GM18873 (cell line): ENCODE measurements around the gene ARFGAP2.

Experiments used
- ATAC-seq: cut with Tn5 transposase; IDR thresholded peaks from one replicate; pipeline ENCODE4 v1.9.1; 2021; ENCODE audit warnings: mild to moderate bottlenecking, moderate library complexity, moderate number of reproducible peaks; ENCODE audit not compliant: unreplicated experiment, low FRiP score

Gene ARFGAP2

DNA sequence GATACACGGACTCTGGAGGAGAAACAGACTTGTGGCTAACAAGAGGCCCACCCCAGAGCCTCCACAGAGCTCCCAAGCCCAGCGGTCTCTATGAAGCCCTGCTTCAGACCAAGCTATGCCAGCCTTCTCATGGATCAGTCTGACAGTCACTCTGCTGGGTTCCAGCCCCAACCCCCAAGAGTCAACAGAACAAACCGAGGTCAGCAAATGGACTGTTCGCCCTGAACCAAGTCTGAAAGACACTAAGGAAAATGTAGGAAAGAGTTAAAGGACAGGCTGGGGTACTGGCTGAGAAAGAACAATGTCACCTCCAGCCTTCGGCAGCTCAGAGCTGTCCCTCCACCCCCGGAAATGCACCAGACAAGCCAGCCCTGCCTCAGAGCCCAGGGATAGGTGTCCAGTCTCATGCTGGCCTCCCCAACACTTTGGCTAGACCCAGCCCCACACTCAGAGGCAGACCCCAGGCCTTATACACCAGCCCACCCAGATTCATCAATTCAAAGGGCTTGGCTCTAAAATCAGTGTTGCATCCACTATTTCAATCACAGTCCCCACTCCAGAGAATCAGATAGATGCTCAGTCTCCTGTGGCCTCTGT lies 3.8 kb downstream of the ARFGAP2 start:
- ATAC-seq = no peak

GRCh38 chr11:47171856-47172255 lies 4.8 kb downstream of the ARFGAP2 start:
- no peak for ATAC-seq

DNA sequence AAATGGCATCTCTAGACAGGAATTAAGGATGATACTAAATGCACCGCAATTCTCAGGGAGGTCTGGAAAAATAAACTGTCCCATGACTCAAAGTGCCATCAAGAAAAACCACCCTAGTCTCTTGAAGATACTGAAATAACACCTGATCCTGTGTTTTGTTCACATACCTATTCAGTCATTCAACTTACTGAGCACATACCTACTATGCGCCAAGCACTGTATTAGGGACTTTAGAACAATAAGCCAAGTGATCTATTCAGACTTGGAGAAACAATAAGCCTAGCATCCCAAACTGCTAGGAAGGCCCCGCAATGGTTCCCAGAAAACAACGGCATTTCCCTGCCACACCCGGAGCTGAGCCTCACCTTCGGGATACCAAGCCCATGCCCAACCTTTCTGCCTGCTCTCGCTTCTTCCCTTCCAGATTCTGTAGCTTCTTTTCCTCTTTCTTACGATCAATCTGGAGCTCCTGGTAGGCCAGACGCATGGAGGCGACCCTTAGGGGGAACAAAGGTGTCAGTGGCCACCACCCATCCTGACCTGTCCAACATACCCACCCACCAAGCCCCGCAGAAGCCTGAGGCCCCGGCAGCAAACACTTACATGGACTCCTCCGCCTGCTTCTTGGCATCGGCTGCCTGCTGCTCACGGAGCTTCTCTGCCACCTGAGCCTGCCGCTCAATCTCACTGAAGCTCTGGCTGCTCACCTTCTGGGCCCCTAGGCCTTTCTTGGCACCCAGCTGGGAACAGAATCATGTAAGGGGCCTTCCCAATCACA lies 5.4 kb downstream of the ARFGAP2 start:
- ATAC-seq = no peak

DNA sequence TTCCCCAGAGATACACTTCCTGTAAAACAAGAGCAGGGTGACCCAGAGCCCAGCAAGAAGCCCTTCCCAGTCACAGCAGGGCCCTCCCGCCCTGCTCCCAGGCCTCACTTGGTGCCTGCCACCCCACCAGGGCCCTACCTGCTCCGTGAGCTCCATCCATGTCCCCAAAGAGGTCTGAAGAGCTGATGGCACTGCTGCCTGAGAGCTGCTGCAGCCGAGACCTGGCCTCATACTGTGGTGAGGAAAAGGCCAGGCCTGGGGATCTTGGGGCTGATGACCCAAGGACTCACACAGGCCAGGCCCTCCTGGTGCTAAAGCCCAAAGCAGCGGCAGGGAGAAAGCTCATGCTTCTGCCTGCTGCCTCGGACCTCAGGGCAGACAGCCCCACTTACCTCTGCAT lies 10.3 kb downstream of the ARFGAP2 start:
- no peak for ATAC-seq

- ATAC-seq = no peak
Measured at GRCh38 chr11:47165253-47165840, 11.3 kb downstream of the ARFGAP2 start.

GRCh38 chr11:47164321-47164720 lies 12.4 kb downstream of the ARFGAP2 start:
- no peak for ATAC-seq

- no peak for ATAC-seq
Measured at GRCh38 chr11:47163898-47164297, 12.8 kb downstream of the ARFGAP2 start.

GRCh38 chr11:47163193-47163592 lies 13.5 kb downstream of the ARFGAP2 start:
- no peak for ATAC-seq

- no peak for ATAC-seq
Measured at GRCh38 chr11:47162426-47162825, 14.3 kb downstream of the ARFGAP2 start.

GRCh38 chr11:47161890-47162289 lies 14.8 kb downstream of the ARFGAP2 start:
- ATAC-seq = no peak

GRCh38 chr11:47161134-47161854 lies 15.4 kb downstream of the ARFGAP2 start:
- ATAC-seq = no peak

- ATAC-seq = no peak
Measured at GRCh38 chr11:47160753-47161133, 15.9 kb downstream of the ARFGAP2 start.

GRCh38 chr11:47158242-47158641 lies 18.4 kb downstream of the ARFGAP2 start:
- ATAC-seq = no peak

DNA sequence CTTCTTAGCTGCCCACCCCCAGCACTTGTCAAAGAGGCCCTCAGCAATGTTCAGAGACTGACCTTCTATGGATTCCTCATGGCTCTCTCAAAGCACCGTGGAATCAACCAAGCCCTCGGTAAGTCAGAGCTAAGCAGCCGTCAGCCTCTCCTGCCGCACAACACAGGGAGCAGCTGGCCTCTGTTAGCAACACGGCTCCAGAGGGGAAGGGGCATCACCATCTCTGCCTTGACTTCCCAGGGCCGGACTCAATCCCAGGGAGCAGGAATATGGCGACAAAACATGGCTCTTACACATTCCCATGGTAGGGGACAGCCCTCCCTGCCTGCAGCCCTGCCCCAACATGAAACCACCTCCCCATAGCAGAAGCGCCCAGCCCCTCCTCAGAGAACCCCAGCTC lies 18.9 kb downstream of the ARFGAP2 start:
- no peak for ATAC-seq

- ATAC-seq = no peak
Measured at GRCh38 chr11:47156951-47157350, 19.7 kb downstream of the ARFGAP2 start.

DNA sequence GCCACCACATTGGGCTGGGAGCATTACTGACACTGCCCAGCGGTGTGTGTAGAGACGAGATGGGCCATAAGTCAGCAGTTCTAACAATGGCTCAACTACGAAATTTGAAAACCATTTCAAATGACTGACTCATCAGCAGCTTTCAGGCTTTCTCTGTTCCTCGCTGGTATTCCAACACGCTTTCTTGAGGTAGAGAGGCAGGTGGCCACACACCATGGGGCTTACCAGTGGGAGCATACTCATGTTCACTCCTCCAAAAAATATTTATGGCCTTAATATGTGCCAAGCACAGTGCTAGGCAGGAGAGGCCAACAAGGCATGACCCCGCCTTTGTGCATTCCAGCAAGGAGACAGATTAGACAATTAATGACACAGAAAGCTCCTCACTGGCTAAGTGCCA lies 20.3 kb downstream of the ARFGAP2 start:
- no peak for ATAC-seq

GRCh38 chr11:47155879-47156278 lies 20.8 kb downstream of the ARFGAP2 start:
- no peak for ATAC-seq

- ATAC-seq = no peak
Measured at GRCh38 chr11:47154616-47155570, 21.8 kb downstream of the ARFGAP2 start.

DNA sequence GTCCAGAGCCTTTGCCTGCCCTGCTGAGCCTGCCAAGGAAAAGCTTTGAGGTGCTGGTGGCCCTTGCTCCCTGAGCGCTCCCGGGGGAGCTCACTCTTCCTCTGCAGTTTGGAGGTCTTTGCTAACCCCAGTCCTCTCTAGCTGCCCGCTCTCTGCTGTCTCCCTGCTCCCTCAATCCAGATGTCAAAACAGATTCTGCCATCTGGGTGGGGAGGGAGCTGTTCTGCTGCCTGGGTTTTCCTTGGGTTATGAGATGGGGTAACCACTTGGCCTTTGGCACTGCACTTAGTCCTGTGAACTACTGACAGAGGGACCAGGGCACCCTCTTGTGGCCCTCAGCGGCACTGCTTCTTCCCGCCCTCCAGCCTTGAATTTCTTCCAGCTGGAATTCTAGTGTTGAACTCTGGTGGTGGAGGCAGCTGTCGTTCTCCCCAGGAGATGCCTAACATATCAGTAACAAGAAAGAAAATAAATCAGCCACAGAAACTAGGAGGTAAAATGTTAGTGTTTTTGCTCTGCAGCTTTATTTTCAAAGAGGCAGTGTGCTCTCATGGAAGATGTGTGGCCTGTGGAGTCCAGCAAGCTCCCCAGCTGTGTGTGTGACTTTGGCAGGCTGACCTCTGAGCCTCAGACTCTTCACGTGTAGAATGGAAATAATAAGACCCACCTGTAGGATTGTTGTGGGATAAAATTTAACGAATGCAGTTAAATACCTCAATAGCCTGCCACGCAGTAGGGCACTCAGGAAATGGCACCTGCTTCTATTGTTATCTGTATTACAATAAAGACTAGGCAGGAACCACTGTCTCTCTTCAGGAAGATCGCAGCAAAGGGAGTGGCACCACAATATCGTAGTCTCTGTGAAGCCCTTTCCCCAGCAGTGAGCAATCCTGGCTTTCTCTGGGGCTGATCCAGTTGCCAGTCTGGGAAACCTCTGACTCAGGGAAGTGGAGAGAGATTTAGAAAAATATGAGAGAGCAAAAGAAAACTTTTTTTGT lies 23.4 kb downstream of the ARFGAP2 start:
- no peak for ATAC-seq
